GM13977 (cell line): ENCODE measurements around the gene OR2AP1.
"Not testable (repeated sequence)": the region's sequence is repeated elsewhere in the genome, so short reads cannot be mapped to it uniquely, and the experiment has no call there.

ENCODE experiments used
- DNase-seq: peaks from one replicate; pipeline ENCODE4 v3.0.0; 2012; ENCODE audit warnings: low spot score
- CTCF ChIP-seq: IDR thresholded peaks from 2 replicates; pipeline ENCODE4 v1.5.1; 2012; ENCODE audit warnings: mild to moderate bottlenecking, control low read depth; ENCODE audit not compliant: insufficient read depth; ENCODE audit errors: extremely low read depth, missing control alignments
- in situ Hi-C: fragments of 300-500 bp; cut with MboI; formaldehyde crosslinking; loops from one replicate; pipeline ENCODE4 v1.12.0; 2022; ENCODE audit warnings: low sequenced_read_pairs, low pct_unique_long_range_greater_than_20kb, mixed read lengths, inconsistent platforms; ENCODE audit not compliant: unreplicated experiment

Gene OR2AP1

GRCh38 chr12:55572168-55572567 lies at the start of gene OR2AP1:
Gene OR2AP1 (plus strand): TSS chr12:55572468. CDS start chr12:55574415, 1,947 bp downstream.
- no peak for DNase-seq
- no peak for TF ChIP-seq CTCF
- in situ Hi-C loops = no loop called here

- DNase-seq, in situ Hi-C loops: not testable (repeated sequence)
Measured at GRCh38 chr12:55548235-55548634, 24.0 kb upstream of the OR2AP1 start.

- in situ Hi-C loops = no loop called here
- no peak for TF ChIP-seq CTCF
- no peak for DNase-seq
Measured at GRCh38 chr12:55548756-55549155, 23.5 kb upstream of the OR2AP1 start.

GRCh38 chr12:55549302-55549701 lies 23.0 kb upstream of the OR2AP1 start, which contains the start of gene OR6C4:
Gene OR6C4 (plus strand): TSS chr12:55549602. CDS start chr12:55551227, 1,625 bp downstream.
- DNase-seq = no peak
- in situ Hi-C loops = no loop called here
- TF ChIP-seq CTCF = no peak

- in situ Hi-C loops = no loop called here
- no peak for DNase-seq
- no peak for TF ChIP-seq CTCF
Measured at GRCh38 chr12:55554296-55554695, 18.0 kb upstream of the OR2AP1 start.

- in situ Hi-C loops, DNase-seq: not testable (repeated sequence)
Measured at GRCh38 chr12:55570060-55570459, 2.2 kb upstream of the OR2AP1 start.

GRCh38 chr12:55570689-55571088 lies 1.6 kb upstream of the OR2AP1 start:
- in situ Hi-C loops, DNase-seq: not testable (repeated sequence)

- in situ Hi-C loops = no loop called here
- no peak for TF ChIP-seq CTCF
- DNase-seq = no peak
Measured at GRCh38 chr12:55582066-55582465, 9.8 kb downstream of the OR2AP1 start.
